ENCODE results near the gene CMC2.

The CMC2 gene

DNA sequence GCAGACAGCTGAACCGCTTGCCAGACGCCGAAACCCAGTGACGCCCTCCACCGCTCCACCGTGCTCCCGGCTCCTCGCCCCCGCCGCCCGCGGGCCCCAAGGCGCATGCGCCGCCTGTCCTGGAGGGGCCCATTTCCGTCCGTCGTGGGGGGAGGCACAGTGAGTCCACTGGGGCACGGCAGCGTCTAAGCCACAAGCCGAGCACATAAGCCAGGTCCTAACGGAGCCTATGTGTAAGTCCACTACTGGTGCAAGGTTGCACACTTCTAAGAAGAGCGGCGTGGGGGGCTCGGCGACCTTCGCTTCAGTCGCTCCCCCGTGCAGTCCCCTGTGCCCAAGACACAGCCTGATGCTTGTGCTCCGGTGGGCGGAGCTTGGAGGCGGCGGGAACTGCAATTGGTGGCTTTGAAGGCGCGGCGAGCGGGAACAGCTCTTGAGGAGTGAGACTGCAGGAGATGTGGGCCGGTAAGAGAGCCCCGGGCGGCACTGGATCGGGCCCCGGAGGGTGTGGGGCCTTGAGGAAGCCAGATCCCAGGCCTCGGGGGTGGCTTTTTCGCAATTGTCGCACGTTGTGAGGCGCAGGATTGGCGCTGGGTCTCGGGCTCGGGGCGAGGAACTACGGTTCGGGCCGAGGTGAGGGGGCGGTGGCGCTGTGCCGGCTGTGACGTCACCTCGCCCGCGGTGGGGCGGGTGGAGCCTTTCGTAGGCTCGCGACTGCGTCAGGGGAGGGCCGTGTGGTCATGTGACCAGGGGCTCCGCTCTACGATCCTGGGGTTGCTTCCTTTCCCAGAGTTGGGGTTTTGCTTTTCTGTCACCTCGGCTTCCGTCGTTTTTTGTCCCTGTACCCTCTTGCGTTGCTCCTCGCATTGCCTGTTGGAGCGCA lies at the start of gene CMC2, which contains the start of gene CENPN:
CMC2 (minus strand) TSS at position 73 of the 883 bp plus-strand sequence. CDS start 9,491 bp downstream, outside the sequence.
CENPN (plus strand) TSS at position 402 of the 883 bp plus-strand sequence. CDS start 4,726 bp downstream, outside the sequence.
- peak; percentile 80 for DNase-seq

DNA sequence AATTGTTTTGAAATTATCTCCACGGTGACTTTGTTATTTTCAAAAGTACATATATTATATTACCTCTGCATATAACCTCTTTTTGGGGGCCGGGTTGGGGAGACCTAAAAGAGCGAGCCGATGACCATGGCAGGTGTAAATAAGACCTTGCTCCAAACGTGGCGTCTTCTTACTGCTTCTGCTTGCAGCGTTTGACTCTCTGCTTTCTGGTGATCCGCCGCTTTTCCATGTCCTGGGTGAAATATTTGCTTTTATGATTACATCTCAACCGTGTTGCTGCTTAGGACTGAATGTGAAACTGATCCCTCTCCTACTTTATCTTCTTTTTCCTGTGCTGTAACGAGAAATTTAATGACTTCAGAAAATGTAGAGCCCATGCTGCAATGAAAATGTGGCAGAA lies 47.1 kb upstream of the CMC2 start:
- no peak for DNase-seq

DNA sequence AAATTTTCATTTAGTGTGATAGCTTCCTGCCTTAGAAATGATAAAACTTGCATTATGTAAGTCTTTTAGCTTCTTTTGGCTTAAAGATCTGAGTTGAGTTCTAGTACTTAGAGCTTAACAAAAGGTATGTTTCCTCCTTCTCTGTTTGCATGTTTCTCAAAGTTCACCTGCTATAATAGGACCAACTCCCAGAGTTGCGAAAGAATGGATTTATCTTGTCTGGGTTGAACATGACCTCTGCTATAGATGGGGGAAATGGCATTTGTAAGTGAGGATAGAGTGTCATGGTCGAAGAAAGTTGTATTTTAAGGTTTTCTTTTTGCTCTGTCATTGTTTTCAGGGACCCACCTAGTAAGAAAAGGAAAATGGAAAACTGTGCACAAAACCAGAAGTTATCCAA lies 36.1 kb upstream of the CMC2 start:
- DNase-seq: no peak

DNA sequence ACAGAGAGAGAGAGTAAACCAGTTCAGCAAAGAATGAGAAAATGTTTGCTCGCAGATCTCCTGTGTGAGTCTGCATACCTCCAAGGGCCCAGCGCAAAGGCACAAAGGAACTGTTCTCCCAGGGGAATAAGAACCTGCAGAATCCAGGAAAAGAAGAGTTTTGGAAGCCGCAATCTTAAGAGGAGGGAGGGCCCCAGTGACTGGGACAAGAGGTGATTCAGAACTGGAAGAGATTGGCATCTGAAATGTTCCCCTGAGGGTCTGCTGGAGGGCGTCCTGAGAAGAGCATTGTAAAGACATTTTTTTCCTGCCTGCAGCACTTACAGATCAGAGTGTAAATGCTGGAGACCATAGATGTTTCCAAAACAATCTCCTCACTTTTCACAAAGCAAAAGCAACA lies 35.0 kb upstream of the CMC2 start:
- no peak for DNase-seq

DNA sequence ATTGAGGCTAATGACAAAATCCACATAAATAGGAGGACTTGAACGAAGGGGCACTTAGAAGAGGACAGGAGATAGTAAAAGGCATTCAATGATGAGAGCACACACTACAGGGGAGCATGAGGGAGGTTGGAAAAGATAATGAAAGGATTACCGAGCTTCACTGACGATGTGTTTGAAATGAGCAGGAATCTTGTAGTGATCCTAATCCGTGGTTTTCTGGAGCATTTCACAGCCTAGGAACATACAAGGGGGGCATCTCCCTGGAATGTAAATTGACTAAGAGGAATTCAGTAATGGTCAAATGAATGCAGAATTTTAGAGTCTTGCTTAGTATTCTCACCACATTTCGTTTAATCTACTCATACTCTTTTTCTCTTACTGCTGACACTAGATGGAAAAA lies 34.2 kb upstream of the CMC2 start:
- DNase-seq: no peak

DNA sequence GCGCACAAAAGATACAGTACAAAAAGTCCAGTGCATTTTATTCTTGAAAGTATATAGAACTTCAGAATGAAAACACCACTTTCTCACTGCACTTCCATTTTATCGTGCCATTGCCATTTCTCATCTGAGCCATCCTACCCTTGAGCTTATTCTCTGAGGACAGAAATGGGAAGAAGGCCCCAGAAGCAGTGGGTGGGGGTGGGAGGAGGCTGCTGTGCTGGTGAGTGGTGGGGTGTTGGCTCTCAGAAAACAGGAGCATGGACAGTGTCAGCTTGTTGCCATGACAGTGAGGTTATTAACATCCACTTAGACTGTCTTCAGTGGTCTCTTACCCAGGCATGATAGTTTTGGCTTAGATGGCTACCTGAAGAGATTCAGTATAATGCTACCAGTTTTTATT lies 33.4 kb upstream of the CMC2 start:
- DNase-seq: no peak

DNA sequence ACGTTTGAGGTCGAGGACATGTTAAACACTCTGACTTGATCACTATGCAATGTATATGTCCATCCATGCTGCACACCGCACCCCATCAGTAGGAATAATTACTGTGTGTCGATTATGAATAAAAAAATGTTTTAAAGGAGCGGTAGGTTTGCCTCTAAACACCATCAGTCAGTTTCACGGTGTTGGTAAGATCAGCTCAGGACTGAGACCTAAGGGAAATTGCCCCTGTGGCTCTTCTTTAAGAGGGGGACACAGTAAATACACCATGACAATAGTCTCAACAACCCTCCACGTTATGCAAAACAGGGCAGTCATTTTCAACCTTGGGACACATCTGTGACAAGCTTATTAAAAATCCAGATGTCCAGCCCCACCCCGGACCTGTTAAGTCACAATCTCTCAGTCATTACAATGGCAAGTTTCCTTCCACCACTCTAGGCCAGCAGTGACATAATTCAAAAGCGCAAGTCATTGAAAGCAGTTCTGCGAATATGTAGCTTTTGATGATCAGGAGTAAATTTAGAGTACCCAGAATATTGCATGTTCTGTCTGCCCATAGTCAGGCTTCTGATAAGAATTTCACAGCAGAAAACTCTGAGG lies 30.2 kb upstream of the CMC2 start:
- DNase-seq: no peak

DNA sequence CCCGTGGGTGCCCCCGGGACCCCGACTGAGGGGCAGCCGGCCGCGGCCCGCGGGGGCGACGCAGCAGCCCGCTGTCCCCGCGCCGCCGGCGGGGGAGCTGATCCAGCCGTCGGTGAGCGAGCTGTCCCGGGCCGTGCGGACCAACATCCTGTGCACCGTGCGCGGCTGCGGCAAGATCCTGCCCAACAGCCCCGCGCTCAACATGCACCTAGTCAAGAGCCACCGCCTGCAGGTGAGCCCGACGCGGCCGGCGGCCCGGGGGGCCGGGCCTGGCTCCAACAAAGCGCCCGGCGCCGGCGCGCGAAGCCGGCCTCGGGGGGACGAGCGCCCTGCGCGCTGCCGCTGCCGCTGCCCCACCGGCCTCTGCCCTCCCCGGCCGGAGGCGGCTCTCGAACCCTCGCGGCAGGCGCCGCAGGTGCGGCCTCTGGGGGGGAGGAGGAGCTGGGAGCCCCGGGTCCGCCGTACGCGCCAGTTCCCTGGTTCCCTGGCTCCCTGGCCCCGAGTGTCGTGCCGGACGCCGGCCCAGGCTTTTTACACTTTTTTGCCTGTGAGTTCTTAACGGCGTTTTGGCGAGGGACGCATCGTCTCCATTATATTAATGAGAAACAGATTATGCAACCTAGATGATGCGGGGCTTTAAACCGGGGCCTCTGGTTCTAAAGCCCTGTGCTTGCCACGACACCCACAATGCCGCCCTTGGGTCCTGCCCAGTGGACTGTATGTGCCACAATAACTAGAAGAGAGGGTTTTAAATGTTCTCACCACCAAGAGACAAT lies 29.5 kb upstream of the CMC2 start:
- peak; percentile 4 for DNase-seq

DNA sequence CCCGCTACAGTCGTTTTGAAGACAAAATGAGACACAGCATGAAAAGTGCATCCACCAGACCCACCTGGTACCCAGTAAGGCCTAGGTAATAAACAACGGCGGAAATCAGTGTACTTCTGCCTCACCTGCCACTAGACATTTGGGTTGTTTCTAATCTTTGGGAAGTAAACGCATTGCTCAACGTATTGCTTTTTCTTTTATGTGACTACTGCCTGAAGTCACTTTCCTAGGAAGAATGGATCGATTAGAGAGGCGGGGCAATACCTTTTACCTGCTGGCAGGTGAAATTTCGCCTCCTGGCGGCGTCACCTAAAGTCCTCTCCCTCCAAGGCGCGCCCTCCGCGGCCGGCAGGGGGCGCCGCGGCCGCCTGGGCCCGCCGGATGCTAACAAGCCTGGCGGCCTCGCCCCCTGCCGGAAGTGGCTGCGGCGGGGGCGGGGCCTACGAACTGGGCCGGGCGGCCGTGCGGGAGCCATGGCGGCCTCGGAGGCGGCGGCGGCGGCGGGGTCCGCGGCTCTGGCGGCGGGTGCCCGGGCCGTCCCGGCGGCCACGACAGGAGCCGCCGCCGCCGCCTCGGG lies 28.8 kb upstream of the CMC2 start, which contains the start of gene ATMIN:
ATMIN (plus strand) TSS at position 445 of the 577 bp plus-strand sequence; CDS start at position 474, 29 bp downstream.
- peak; percentile 50 for DNase-seq

DNA sequence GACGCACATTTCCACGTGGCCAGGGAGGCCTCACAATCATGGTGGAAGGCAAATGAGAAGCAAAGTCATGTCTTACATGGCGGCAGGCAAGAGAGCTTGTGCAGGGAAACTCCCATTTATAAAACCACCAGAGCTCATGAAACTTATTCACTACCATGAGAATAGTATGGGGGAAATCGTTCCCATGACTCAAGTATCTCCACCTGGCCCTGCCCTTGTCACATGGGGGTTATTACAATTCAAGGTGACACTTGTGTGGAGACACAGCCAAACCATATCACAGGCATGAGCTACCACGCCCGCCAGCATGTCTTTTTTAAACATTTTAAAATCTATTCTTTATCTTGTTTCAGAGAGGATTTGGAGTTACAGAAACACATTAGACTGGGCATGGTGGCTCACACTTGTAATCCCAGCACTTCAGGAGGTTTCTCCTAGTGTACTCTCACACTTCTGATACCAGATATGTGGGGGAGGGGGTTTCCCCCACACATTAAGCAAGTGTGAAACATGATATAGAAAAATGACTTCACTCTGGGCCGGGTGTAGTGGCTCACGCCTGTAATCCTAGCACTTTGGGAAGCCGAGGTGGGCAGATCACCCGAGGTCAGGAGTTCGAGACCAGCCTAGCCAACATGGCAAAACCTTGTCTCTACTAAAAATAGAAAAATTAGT lies 23.4 kb upstream of the CMC2 start:
- DNase-seq: no peak

DNA sequence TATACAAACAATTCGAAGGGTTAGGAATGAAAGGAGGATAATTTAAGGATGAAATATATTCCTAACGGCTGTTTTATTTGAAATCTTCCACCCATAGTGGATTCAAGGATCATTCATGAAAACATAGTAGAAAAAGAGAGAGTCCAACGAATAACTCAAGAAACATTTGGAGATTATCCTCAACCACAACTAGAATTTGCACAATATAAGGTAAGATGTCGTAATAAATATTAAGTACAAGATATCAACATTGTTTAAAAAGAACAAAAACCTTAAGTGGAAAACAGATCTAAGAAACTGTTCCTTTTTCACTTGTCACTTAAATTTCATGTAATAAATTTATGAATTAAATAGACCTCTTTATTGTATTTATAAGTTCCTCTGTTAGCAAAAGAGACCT lies 19.7 kb upstream of the CMC2 start:
- DNase-seq: no peak

DNA sequence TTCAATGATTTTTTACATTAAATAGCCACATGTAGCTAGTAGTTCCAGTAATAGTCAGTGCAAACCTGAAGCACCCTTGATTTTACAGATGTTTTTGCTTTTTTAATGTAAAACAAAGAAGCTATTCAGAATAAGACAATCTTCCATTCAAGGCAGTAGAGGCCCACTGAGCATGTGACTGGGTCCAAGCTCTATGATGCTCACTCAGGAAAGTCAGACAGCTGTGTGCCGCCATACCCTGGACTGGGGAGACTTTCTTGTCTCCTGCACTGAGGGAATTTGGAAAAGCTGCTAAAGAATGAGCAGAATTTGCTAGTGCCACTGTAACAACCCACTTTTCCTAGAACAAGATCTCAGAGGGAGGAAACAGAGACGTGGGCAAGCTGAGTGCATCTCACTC lies 11.8 kb upstream of the CMC2 start:
- no peak for DNase-seq

DNA sequence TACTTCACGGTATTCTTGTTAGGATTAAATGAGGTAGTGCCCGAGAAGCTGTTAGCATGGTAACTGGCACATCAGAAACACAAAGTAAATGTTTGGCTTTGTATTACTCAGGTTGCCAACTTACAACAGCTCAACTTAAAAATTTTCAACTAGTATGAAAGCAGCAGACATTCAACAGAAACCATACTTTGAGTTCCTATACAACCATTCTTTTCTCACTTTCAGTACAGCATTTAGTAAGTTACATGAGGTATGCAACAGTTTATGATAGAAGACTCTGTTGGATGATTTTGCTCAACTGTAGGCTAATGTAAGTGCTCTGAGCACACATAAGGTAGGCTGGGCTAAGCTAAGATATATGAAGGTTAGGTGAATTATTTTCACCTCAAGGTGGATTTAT lies 8.0 kb upstream of the CMC2 start:
- DNase-seq: no peak

DNA sequence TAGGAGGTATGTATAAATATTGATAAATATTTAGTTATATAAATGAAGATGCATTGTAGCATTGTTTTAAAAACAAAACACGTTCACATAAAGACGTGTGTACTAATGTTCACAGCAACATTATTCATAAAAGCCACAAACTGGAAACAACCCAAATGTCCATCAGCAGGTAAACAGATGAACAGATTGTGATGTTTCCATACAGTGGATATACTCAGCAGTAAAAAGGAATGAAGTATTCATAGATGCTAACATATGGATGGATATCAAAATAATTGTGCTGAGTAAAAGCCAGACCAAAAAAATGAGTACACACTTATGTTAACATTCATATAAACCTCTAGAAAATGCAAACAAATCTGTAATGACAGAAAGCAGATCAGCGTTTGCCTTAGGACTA lies 6.3 kb upstream of the CMC2 start:
- no peak for DNase-seq

DNA sequence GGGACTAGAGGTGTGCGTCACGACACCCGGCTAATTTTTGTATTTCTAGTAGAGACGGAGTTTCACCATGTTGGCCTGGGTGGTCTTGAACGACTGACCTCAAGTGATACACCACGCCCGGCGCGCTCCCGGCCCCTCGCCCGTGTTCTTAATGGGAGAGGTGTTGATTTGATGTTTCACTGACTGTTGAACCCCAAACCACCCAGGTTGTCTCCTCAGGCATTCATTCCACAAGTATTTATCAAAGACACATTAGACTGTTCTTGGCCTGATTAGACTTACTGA lies 1.8 kb upstream of the CMC2 start:
- DNase-seq: no peak

DNA sequence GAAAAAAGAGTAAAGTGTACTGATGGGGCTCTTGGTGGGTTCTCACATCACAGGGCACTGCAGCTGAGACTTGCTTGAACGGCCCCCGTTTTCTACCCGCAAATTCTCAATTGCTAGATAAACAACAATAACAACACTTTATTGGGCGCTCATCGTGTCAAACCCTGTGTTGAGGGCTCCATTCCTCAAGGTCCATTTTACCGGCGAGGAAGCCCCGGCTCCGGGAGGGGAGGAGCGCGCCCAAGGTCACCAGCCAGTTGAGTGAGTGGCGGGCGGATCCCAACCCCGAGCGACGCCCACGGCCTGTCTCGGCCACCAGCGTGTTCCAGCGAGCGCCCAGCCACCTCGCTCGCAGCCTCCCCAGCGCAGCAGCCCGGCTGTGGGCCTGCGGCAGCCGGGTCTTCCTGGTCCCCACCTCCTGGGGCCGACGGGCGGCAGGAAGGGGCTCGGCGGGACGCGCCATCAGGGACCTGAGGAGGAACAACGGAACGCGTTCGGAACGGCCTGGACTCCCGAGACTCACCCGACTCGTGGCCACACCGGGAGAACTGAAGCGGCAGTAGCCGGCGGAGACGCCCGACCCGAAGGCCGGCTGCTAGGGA lies 373 bp downstream of the CMC2 start:
- peak; percentile 11 for DNase-seq

DNA sequence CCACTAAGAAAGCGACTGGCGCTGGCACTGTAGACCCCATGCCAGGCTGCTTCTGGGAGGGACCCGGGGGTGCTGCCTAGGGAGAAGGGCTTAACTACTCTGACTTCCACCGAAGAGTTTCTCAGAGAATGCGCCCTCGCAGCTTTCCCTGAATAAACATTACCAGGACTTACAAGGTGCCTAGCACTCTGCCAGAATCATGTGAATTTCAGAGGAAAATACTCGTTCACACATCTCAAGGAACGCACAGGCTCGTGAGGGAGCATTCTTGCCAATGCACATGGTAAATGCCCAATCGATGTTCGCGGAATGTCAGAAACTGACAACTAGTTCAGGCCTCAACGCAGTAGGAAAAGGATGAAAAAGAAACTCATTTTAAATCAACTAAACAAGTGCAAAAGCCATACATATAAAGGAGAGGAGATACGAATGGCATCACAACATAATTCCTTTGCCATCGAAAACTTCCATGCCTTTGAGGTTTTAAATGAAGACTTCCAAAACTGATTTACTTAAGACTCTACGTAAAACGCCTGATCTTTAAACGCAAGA lies 999 bp downstream of the CMC2 start:
- DNase-seq: peak; percentile 3

DNA sequence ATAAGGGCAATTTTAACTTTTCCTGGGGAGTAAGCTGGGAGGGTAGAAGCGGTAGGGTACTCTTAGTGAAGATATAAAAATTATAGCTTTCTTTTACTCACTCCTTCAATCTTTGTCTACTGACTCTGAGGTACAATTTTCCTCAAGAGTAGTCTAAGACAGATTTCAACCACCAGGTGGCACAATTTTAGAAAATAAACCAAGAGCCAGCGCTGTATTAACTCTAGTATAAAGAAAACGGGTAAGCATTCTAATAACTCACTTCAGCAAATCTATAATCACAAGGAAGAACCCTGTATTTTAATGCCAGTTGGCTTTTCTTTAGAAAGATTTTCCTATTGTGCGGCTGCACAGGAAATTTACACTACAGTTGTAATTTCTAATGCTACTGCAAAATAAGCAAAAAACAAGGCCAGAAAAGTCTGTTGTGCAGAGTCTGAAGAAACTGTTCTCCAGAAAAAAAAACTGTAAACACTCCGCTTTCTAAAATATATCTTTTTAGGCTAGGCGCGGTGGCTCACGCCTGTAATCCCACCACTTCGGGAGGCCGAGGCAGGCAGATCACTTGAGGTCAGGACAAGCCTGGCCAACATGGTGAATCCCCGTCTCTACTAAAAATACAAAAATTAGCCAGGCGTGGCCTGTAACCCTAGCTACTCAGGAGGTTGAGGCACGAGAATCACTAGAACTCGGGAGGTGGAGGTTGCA lies 1.9 kb downstream of the CMC2 start:
- peak; percentile 23 for DNase-seq

DNA sequence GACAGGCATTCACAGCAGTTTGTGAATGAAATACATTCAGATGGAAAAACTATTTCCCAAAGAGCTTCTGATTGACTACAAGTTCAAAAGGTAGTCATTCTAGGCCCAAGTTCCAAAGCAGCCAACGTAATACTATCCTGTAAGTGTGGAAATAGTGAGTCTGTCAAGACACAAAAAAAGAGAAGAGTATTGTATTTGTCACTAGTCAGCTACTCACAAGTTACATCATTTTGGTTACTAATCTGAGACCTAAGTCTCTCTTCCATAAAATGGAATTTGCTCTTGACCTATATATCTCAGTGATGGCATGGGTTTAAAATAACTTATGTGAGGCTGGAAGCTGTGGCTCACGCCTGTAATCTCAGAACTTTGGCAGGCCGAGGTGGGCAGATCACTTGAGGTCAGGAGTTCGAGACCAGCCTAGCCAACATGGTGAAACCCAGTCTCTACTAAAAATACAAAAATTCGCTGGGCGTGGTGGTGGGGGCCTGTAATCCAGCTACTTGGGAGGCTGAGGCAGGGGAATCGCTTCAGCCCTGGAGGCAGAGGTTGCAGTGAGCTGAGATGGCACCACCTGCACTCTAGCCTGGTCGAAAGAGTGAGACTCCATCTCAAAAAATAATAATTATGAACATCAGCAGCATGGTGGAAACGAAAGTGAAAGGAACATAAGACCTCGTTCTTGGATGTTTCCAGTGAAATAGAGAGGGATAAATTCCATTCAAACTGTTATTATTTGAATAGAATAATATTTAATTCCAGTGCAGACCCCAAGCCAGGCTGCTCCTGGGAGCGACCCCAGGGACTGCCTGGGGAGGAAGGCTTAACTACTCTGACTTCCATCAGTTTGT lies 2.9 kb downstream of the CMC2 start:
- DNase-seq: no peak

DNA sequence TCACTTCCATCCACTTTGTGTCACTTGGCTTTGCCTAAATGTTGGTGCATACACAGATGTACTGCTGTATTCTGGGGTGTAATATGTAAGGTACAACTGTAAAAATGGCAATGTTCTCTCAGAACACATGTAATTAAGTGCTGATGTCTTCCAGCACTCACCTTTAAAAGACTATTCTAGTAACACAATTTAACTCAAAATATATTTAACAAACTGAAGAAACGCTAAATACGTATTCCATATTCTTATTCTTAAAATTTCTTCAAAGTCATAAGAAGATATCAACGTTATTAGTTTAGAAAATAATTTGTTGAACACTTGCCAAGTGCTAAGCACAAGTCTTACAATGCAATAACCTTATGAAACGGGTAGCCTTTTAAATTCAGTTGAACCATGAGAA lies 3.6 kb downstream of the CMC2 start:
- DNase-seq: no peak
